HG03060 (cell line): ENCODE results near the gene ANXA2R.
A peak's percentile ranks its signal among the peaks of the same experiment; 100 is the strongest.
"Not testable (repeated sequence)": the region's sequence is repeated elsewhere in the genome, so short reads cannot be mapped to it uniquely, and the experiment has no call there.

ENCODE experiments used
- ATAC-seq: cut with Tn5 transposase; IDR thresholded peaks from one replicate; pipeline ENCODE4 v1.9.1; 2021; ENCODE audit warnings: low read depth, moderate number of reproducible peaks; ENCODE audit not compliant: unreplicated experiment

The ANXA2R gene

DNA sequence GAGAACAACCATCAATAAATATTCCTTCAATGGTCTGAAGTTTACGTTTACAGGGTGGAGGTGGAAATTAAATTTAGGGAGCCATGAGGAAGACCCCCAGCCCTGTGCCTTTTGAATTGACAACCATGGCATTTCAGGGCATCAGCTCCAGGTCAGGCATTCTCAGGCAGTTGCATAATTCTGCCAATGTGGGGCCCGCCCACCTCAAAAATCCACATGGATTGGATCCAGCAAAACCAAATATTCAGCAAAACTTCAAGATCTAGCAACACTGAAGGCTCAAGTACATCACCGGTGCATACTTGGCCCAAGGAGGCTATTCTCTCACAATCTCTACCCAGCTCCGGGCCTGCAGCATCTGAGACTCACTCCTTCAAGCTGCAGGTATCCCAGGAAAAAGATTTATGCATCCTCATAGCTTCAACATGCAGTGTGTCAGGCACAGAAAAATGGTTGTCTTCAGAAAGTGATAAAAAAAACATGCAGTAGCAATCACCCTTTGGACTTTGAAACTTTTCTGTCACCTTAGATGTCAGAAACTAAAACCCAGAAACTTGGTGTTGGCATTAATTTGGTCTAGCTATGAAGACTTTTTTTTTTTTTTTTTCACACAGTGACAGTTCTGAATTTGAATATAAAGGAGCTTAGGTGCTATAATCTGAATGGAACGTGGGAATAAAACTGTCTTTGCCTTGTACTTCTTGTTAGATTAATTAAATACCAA is 21.4 kb upstream of the ANXA2R start:
- no peak for ATAC-seq

- not testable (repeated sequence) for ATAC-seq
Measured at GRCh38 chr5:43060020-43060419, 19.9 kb upstream of the ANXA2R start.

- ATAC-seq, result not testable (repeated sequence)
Measured at GRCh38 chr5:43055098-43055497, 15.0 kb upstream of the ANXA2R start.

- no peak for ATAC-seq
Measured at GRCh38 chr5:43051684-43052083, 11.6 kb upstream of the ANXA2R start.

DNA sequence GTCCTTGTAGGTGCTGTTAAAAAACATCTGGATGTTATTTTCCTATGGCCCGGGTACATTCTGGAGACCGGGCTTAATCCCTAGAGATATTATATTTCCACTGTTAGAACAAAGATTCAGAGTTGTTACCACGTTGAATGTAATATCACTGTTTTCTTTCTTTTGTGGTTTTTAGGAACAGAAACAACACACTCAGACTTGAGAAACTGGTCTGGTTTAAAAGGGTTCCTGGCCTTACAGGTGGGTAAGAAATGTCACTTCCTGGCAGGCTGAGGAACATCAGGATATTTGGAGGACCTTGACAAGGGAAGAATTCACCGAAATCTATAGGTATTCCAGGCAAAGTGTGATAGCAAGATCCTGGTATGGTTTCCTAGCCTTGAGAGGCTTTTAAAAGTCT is 10.3 kb upstream of the ANXA2R start:
- ATAC-seq, result no peak

GRCh38 chr5:43049236-43049635 is 9.1 kb upstream of the ANXA2R start:
- ATAC-seq, result no peak

DNA sequence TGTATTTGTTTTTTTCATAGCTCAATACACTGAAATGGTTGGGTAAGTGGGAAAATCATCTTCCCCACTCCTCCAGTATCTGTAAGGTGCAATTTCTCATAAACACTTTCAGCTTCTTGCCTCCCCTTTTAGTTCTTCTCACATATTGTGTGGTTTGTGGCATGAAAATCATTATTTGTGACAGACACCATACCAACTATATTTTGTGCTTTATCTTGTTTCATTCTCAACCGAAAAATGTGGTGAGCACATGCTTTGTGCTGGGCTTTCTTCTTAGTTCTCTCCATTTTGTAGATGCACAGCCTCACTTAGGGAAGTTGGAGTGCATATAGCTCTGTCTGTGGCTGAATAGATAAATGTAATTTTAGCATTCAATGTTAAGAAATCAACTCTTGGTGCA is 6.4 kb upstream of the ANXA2R start:
- ATAC-seq, result no peak

DNA sequence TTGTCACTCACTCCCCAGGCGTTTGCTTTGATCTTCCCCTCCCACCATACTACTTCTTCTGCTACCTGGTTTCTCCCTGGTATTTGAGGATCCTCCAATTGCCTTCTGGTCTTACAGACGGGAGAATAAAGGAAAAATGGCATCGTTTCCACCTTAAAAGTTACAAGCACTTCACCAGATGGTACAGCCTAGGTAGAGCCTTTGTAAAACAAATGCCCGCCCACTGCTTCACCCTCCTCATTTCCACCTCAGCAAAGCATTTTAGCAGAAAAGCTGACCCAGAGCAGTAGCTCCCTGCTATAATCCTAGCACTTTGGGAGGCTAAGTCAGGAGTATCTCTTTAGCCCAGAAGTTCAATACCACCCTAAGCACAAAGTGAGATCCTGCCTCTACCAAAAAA is 5.1 kb upstream of the ANXA2R start:
- ATAC-seq, result no peak

DNA sequence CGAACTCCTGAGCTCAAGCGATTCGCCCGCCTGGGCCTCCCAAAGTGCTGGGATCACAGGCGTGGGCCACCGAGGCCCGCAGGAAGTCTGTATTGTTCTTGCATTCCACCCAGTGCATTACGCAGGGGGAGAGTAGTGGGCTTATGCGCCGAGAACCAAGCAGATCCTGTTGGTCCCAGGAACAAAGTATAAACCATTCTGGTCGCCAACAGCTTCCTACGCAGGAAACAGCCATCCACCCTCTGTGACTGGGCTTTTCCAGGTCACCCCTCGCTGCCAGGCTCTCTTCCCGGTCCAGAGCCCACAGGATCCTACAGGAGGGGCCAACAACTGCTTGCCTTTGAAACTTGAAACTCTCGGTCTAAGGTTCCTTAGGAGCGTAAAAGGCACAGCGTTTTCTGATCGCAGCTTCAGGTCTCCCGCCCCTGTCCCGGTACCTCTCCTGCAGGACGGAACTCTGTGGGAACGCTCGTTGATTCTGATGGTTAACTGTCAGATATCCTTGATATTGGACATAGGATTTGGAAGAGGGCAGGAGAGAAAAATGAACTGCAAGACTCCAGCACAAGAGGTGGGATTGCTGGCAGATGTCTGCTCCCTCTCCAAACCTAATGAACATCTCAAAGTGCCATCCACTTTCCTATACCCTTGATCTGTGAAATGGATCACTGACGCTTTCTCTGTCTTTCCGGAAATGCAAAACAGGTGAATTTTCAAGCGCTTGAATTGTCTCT is 4.2 kb upstream of the ANXA2R start:
- ATAC-seq, result no peak

DNA sequence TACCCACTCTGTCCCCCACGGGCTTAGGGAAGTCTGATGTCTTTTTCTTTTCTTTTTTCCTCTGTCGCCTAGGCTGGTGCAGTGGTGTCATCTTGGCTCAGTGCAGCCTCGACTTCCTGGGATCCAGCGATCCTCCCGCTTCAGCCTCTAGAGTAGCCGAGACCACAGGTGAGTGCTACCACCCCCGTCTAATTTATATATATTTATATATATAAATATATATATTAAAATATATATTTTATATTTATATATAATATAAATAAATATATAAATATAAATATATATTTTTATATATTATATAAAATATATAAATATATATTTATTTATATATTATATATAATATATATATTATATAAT is 3.3 kb upstream of the ANXA2R start:
- ATAC-seq, result no peak

DNA sequence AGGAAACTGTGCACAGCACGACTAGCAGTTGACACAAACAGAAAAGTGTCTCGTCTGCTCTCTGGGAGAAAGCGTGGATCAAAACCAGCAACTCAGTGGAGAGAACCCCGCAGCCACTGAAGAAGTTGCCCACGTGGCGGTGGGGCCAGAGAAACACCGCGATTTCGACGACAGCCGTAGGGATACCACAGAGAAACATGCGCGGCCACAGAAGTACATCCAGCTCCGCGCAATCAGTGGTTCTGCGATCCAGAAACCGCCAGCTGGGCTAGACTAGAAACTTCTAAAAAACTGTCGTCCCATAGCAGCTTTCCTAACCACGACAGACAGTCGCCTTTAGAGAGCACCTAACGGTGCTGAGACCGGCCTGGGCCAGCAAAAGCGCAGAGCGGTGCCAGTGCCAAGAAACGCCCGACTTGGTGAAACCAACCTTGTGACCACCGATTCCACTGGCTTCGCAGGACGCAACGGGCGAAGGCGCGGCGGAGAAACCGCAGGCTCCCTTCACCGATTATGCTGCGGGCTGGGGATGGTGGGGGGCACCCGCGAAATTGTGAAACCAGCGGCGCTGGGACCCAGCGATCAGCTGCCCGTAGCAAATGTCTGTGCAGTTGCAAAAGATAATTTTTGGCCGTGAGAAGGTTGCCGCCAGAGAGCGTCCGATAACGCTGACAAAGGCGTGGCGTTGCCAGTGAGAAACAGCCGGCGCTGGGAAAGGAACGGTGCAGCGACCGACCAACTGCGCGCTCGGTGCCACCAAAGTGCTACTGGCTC is 2.7 kb upstream of the ANXA2R start:
- peak; percentile 20 for ATAC-seq

GRCh38 chr5:43042176-43042625 is 2.1 kb upstream of the ANXA2R start:
- peak; percentile 18 for ATAC-seq

- peak; percentile 0 for ATAC-seq
Measured at GRCh38 chr5:43041669-43042175, 1.6 kb upstream of the ANXA2R start.

GRCh38 chr5:43041110-43041668 is 1.1 kb upstream of the ANXA2R start:
- no peak for ATAC-seq

DNA sequence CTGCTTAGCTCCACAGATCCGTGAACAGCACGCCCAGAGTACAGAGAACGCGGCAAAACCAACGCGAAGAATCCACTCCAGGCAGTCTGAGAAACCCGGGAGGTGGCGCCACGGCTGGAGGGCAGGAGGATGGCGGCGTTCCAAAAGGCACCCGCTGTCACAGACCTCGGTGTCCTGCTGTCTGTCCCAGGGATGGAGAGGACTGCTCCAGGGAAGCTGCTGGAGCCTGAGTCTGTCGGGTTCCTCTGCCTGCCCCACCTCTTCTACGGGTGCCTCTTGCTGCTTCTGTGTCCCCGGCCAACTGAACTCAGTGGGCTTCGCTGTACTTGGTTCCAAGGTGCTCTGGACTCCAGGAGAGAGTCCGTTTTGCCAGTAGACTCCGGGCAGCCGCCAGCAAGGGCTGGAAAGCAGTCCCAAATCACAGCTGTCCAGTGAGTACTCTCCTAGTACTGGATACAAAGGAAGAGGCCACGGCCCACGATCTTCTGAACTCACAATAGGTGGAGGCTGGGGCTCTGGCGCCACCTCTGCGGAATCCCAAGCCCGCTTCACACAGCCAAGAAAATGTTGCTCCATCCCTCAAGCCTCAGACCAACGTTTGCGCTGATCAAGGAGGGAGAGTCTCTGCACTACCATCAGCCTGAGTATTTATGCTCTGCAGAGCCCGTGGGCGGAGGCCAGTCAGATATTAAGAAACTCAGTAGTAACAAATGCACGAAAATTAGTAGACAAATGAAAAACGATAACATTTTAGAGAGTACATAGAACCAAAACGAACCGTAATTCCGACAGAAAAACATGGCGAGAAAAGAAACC is 440 bp downstream of the ANXA2R start:
- no peak for ATAC-seq

DNA sequence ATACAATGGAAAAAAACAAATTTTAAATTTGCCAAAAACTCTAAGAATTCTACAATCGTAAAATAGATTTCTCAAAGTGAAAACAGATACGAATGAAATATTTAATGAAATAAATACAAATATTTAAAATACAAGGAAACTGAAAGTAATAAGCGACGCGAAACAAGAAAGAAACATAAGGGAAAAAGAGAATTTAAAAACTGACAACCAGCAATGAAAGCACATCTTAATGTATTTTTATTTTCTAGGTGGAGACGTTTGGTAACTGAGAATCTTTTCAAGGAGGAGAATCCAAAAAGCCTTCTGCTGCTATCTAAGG is 1.0 kb downstream of the ANXA2R start:
- no peak for ATAC-seq

GRCh38 chr5:43038496-43038989 is 1.6 kb downstream of the ANXA2R start:
- no peak for ATAC-seq

DNA sequence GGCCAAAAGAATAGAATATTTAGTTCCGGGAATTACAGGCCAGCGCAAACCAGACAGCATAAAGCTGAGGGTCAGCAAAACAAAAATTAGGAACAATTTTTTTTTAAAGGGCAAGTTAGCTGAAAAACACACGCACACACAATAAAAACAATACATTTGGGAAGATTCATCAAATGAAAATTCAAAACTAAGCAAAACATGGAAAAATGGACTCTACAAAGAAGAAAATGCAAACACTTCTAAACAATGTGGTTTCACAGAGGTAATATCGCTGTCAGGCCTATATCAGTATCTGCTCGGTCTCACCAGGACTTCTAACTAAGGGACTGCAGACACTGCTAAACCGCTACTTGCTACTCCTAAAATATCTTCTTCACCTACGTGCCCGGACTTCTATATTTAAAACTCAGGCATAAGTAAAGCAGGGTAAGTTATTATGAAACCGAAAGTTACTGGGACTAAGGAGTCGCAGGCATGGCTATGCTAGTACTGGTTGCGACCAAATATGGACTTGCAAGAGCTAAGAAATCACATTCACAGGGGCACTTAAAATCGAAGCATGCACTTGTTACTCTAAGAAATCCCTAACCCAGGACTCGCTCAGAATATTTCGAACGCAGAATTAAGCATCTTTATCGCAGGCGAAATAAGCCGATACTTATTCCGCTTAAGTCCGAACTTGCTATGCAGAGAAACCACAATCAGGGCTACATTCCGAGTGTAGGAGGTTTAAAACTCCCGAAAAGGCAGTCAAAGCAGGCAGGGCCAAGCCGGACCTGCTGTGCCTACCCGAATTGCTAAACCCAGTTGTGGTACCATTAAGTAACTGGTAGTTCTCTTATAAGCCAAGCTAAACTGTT is 2.3 kb downstream of the ANXA2R start:
- ATAC-seq, result peak; percentile 20
